Suprapubic skin (tissue), 3 donors: ENCODE results near the gene SPDYE16.
"Not testable (repeated sequence)": the region's sequence is repeated elsewhere in the genome, so short reads cannot be mapped to it uniquely, and the experiment has no call there.

Experiments
- POLR2A ChIP-seq, 2 donors: fragments of 450-650 bp; IDR thresholded peaks; one replicate each; pipeline ENCODE4 v1.6.1; 2017; ENCODE audit warnings: antibody characterized with exemption in 2 of 2, mild to moderate bottlenecking in 2 of 2, moderate library complexity in 2 of 2
- TF ChIP-seq, protein P1 (sequence below), 2 donors: fragments of 200-600 bp in 1 of 2; fragments of 450-650 bp in 1 of 2; sonication (generic) in 1 of 2; IDR thresholded peaks; one replicate each; pipeline ENCODE4 v1.5.1; 2016 to 2019; ENCODE audit warnings: antibody characterized with exemption in 2 of 2, mild to moderate bottlenecking in 1 of 2, moderate library complexity in 1 of 2

DNA sequence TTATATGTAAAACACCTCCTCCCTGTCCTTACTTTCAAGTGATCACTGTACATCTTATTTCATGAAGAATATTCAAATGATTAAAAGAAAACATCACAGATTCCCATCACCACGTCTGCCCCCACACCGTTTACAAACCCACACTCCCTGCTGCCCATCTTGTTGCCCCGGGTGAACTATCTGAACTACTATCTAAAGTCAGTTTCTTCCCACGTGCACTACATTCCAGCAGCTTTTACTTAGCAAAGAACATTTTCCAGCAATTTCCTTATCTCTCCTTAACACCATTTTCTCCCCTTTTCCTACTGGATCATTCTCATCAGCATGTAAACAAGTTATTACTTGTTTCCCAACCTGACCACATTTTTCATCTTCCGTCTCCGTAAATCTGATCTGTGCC lies 16.6 kb upstream of the SPDYE16 start:
- TF ChIP-seq, protein P1, sequence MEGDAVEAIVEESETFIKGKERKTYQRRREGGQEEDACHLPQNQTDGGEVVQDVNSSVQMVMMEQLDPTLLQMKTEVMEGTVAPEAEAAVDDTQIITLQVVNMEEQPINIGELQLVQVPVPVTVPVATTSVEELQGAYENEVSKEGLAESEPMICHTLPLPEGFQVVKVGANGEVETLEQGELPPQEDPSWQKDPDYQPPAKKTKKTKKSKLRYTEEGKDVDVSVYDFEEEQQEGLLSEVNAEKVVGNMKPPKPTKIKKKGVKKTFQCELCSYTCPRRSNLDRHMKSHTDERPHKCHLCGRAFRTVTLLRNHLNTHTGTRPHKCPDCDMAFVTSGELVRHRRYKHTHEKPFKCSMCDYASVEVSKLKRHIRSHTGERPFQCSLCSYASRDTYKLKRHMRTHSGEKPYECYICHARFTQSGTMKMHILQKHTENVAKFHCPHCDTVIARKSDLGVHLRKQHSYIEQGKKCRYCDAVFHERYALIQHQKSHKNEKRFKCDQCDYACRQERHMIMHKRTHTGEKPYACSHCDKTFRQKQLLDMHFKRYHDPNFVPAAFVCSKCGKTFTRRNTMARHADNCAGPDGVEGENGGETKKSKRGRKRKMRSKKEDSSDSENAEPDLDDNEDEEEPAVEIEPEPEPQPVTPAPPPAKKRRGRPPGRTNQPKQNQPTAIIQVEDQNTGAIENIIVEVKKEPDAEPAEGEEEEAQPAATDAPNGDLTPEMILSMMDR (IDR thresholded peaks at IDR 0.05), result not testable (repeated sequence)
- TF ChIP-seq POLR2A (IDR thresholded peaks at IDR 0.05), result not testable (repeated sequence)
